22Rv1 (cell line): ENCODE data around the gene LZTR1.

Source experiments
- H3K27ac ChIP-seq: fragments of 450-650 bp; 2 replicates; pipeline ENCODE4 v1.5.1; 2017
- ZFX ChIP-seq: fragments of 450-650 bp; IDR thresholded peaks from 2 replicates; pipeline ENCODE4 v1.6.1; 2017; ENCODE audit warnings: antibody characterized with exemption, borderline replicate concordance
- TF ChIP-seq, protein P1 (sequence below): fragments of 450-650 bp; IDR thresholded peaks from 2 replicates; pipeline ENCODE4 v1.5.1; 2017; ENCODE audit warnings: mild to moderate bottlenecking

Gene LZTR1

DNA sequence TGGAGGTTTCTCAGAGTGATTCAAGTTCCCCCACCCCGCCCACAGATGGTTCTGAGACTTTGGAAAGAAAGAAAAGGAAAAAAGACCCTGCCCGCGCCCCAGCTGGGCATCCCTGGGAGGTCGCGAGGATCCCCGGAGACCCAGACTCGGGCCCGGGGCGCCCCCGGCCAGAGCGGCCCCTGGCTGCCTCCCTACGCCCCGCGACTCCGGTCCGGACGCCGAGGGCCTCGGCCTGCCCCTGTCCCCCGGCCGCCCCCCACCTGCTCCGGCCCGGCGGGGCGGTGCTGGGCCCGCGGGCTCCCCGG lies 17.3 kb upstream of the LZTR1 start:
- H3K27ac ChIP-seq, result no peak overlapping the region
- TF ChIP-seq, protein P1, sequence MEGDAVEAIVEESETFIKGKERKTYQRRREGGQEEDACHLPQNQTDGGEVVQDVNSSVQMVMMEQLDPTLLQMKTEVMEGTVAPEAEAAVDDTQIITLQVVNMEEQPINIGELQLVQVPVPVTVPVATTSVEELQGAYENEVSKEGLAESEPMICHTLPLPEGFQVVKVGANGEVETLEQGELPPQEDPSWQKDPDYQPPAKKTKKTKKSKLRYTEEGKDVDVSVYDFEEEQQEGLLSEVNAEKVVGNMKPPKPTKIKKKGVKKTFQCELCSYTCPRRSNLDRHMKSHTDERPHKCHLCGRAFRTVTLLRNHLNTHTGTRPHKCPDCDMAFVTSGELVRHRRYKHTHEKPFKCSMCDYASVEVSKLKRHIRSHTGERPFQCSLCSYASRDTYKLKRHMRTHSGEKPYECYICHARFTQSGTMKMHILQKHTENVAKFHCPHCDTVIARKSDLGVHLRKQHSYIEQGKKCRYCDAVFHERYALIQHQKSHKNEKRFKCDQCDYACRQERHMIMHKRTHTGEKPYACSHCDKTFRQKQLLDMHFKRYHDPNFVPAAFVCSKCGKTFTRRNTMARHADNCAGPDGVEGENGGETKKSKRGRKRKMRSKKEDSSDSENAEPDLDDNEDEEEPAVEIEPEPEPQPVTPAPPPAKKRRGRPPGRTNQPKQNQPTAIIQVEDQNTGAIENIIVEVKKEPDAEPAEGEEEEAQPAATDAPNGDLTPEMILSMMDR, result no peak
- TF ChIP-seq ZFX, result no peak

DNA sequence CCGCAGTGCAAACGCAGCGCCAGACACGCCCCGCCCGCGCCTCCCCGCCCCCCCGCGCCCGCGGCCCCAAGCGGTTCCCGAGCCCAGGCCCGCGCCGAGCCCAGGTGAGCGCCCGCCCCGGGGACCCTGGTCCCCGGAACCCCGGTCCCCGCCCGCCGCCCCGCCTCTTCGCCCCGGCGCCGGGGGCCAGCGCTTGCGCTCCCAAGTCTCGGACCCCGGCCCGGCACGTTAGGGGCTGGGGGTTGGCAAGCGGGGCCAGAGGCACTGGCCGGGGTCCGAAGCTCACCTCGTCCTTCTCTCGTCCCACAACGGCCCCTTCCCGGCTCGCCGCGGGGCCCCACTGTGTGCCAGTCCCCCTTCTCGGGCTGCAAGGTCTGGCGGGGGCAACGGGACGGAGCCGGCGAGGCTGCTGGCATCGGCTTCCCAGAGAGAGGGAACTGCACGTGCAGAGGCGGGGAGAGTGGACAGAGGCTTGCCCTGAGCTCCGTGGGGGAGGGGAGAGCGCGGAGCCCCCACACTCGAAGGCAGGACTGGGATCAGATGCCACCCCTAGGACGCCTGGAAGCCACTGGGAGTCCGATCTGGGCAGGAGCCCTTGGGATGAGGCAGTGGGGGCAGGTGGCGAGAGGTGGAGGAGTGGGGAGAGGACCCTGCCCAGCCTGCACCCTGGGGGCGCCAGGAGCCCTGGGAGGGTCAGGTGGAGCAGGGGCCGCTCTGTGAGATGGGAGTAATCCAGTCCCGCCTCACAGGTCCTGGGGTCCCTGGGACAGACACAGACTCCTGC lies 16.8 kb upstream of the LZTR1 start:
- TF ChIP-seq ZFX, result no peak
- TF ChIP-seq, protein P1, result no peak

DNA sequence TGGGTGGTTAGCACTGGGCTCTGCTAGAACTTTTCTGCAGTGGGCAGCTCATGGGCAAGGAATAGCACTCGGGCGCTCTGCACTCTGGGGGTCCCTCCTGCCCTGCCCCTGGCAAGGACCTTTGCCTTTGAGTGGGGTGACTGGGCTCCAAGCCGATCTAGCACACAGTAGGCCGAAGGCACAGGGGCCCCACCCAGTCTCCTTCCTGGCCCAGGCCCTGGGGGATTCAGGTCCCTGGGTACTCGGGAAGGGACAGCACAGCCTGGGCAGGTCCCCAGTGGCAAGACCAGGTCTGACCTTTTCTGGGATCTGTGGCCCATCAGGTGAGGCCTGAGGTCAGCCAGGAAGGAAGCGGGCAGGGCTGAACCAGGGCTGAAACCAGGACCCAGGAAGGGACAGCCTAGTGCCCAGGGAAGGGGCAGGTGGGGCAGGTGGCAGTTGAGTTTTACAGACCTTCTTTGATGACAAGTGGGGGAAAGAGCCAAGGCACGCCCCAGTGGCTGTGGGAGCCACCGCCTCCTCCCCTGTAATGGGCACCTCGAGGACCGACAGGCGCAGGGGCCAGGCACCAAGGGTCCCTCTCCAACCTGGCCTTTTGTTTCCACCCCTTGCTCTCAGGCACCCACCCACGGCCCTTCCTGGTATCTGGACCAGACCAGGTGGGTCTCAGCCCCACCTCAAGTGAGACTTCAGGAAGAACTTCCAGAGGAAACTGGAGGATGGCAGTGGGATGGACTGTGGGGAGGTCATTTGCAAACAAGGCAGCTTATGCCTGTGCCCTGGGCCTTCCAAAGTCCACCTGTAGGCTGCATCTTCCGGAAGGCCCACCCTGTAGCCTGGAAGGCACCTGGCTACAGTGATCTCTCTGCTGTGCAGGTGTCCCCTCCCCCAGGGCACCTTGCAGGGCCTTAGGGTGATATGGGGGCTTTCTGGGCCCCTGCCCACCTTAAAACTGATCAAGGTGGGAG lies 15.9 kb upstream of the LZTR1 start:
- H3K27ac ChIP-seq, result no peak overlapping the region
- no peak for TF ChIP-seq ZFX
- TF ChIP-seq, protein P1, result no peak

More for the DNA sequence above, 16.8 kb upstream of the LZTR1 start:
- no peak overlapping the region for H3K27ac ChIP-seq

DNA sequence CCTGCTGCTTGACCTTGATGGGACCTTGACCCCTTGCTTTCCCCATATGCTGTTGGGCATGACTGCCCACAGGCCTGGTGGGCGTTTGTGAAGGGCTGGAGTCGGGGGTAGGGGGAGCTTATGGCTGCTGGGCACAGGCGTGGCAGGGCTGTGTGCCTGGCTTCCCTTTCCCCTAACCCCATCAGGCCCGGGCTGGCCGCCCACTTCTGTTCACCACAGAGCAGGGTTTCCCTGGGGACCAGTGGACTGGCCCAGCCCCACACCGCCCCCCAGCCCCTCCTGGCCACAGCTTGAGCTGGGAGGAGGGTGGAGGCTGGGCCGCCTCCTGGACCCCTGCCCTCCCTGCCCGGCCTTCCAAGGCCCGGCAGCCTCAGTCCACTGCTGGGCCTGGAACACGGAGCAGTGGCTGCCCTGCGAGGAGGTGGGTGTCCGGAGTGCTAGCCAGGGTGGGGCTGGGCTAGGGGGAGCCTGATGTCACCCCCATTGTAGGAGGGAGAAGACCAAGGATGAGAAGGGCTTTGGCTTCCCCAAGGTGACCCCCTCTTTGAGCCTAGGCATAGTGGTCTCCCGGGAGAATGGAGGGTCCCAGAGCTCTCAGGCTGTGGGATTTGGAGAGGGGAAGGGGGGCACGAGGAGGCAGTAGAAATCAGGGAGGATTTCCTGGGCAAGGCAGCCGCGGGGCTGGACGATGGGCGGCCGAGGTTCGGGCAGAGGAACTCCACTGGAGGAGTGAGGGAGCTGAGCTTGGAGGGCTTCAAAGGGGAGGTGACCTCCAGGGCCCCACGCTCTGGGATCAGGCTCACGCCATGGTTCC lies 15.0 kb upstream of the LZTR1 start, which contains the start of gene AIFM3:
AIFM3 (plus strand) TSS at position 373 of the 814 bp plus-strand sequence. CDS start 690 bp downstream, outside the sequence.
- TF ChIP-seq, protein P1, result no peak
- TF ChIP-seq ZFX, result no peak
- no peak within 1 kb of the TSS for H3K27ac ChIP-seq

DNA sequence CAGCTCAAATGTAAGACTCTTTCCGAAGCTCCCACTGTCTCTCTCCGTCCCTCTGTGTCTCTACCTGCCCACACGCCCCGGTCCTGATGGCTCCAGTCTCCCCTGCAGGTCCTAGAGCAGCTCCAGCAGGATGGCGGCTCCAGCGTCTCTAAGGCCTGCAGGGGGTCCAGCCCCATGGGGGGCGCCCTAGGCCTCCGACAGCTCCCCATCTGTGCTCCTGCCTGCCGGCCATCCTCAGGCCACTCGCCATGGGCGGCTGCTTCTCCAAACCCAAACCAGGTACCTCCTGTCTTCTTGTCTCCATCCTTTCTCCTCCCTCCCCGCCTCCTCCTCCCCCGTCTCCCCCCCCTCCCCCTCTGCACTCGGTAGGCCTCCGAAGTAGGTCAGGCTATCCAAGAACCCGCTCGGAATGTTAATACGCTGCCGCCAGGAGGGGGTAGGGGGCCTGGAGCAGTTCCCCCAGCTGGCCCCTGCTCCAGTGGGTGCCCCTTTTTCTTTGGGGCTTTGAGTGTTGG lies 14.3 kb upstream of the LZTR1 start:
- no peak overlapping the region for H3K27ac ChIP-seq
- TF ChIP-seq ZFX, result no peak
- TF ChIP-seq, protein P1, result no peak

DNA sequence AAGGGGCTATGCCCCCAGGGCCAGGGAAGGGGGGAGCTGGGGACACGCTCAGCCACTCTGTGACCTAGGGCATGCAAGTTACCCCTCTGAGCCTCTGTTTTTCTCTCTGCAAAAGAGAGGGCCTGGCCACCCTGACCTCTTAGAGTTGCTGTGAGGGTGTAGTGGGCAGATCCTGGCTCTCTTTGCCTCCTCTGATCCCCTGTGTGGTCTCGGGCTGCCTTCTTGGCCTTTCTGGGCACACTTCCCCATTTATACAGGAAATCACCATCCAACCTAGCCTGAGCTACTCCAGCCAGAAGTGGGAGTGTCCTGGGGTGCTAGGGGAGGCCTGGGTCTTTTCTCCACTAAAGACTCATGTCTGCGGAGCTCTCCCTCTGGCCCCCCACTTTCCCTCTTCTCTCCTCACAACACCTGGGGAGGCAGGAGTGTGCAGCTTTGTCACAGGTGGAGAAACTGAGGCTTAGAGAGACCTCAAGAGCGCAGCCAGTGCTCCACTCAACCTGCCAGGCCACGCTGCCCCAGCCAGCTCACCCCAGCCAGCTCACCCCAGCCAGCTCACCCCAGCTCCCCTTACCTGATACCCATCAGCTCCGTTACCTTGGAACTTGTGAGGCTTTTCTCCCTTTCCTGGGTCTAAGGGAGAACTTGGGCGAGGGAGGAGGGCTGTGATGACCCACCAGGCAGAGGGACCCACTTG lies 13.7 kb upstream of the LZTR1 start:
- no peak for TF ChIP-seq ZFX
- TF ChIP-seq, protein P1, result no peak
- H3K27ac ChIP-seq, result no peak overlapping the region
